ENCODE measurements around the gene ITGA2B. TPM values are rescaled to one million over a fixed set of nuclear protein-coding genes. Genes with fewer than 3 reads are reported as not detected.
A peak's percentile ranks its signal among the peaks of the same experiment; 100 is the strongest.

Gene ITGA2B
- total RNA-seq, 1 experiment from 2014 or later: 6.2 TPM

DNA sequence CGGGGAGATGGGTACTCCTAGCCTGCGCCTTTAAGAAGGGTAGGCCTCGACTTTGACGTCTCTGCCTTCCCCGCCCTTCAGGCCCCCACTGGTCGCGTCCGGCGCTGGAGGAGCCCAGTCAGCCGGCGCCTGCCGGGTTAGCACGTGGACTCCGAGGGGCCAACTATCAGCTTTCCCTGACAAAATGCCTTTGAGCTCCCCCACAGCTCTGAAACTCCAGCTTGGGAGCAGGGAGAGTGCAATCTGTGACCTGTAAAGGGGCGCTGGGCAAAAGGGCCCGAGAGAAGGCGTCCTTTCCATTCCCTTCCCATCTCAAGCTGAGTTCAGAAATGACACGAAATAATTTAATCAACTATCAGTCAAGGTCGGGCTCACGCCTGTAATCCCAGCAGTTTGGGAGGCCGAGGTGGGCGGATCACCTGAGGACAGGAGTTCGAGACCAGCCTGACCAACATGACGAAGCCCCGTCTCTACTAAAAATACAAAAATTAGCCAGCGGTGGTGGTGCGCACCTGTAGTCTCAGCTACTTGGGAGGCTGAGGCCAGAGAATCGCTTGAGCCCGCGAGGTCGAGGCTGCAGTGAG lies 62.5 kb downstream of the ITGA2B start:
- Histone ChIP-seq H3K36me3 (replicated peaks; ENCODE audit: control insufficient read depth, insufficient read depth, low read length) (peaks cover 6% of the 10 kb centered on the region), H3K27me3 (ENCODE audit: control insufficient read depth, insufficient read depth, low read length) (no peaks in the 10 kb centered on the region; the same call in 1 of the 2 replicates), H3K4me3 (ENCODE audit: insufficient read depth, low read depth, low read length) (peak overlapping the region; percentile 14; the same call in 1 of the 2 replicates)
- DNase-seq: peak; percentile 97

DNA sequence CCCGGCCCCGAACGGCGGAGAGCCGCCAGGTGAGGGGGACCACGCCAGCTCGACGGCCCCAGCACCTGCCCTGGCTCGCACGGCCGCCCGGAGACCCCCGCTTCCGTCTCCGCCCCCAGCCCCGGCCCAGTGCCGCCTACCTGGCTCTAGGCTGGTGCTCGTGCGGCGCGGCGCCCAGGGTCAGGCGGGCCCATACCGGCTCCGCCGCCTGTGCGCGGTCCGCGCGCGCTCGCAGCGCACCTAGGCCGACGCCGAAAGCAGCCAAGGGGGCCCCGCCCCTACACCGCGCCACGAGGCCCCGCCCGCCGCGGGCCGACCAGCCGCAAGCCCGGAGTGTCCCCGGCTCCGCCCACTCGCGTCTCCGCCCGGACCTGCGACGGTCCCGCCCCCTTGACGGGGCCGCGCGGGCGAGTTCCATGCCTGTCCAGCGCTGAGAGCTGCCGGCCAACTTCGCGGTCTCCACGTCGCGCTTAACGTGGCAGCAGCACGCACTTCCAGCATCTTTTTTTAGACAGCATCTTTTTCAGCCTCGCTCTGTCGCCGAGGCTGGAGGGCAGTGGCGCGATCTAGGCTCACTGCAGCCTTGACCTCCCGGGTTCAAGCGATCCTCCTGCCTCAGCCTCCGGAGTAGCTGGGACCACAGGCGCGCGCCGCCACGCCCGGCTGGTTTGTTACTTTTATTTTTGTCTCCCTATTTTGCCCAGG lies 64.7 kb downstream of the ITGA2B start, which contains the start of gene SLC25A39:
SLC25A39 (minus strand) TSS at position 253 of the 705 bp plus-strand sequence. CDS start 1,261 bp downstream, outside the sequence.
- H3K36me3 ChIP-seq (replicated peaks; ENCODE audit: control insufficient read depth, insufficient read depth, low read length): peaks cover 17% of the 10 kb centered on the region
- peak; percentile 98 for DNase-seq
- peak within 1 kb of the TSS; percentile 97 for H3K4me3 ChIP-seq (ENCODE audit: insufficient read depth, low read depth, low read length)
- no peaks in the 10 kb centered on the region; the same call in 1 of the 2 replicates for H3K27me3 ChIP-seq (ENCODE audit: control insufficient read depth, insufficient read depth, low read length)

DNA sequence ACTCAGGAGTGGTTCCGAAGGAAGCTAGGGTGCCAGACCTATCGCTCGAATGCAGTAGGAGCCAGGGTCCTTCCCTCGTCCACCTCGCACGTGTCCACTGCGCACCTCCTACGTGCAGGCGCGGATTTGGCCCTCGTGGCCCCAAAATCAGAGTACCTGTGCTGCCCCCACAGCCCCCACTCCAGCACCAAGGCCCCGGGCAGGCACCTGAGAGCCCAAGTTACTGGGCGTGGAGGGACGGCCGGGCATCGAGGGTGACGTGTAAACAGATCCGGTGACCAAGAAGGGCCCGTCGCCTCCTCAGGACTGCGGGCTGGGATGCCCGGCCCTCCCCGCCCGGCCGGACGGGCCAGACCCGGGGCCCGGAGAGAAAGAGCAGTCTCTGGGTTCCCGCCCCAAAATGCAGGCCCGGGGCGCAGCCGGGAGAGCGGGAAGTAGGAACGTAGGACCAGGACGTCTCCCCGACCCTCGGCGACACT lies 65.3 kb downstream of the ITGA2B start:
- Histone ChIP-seq H3K36me3 (replicated peaks; ENCODE audit: control insufficient read depth, insufficient read depth, low read length) (peaks cover 18% of the 10 kb centered on the region), H3K27me3 (ENCODE audit: control insufficient read depth, insufficient read depth, low read length) (no peaks in the 10 kb centered on the region; the same call in 1 of the 2 replicates), H3K4me3 (ENCODE audit: insufficient read depth, low read depth, low read length) (peak overlapping the region; percentile 97)
- DNase-seq: peak; percentile 37

DNA sequence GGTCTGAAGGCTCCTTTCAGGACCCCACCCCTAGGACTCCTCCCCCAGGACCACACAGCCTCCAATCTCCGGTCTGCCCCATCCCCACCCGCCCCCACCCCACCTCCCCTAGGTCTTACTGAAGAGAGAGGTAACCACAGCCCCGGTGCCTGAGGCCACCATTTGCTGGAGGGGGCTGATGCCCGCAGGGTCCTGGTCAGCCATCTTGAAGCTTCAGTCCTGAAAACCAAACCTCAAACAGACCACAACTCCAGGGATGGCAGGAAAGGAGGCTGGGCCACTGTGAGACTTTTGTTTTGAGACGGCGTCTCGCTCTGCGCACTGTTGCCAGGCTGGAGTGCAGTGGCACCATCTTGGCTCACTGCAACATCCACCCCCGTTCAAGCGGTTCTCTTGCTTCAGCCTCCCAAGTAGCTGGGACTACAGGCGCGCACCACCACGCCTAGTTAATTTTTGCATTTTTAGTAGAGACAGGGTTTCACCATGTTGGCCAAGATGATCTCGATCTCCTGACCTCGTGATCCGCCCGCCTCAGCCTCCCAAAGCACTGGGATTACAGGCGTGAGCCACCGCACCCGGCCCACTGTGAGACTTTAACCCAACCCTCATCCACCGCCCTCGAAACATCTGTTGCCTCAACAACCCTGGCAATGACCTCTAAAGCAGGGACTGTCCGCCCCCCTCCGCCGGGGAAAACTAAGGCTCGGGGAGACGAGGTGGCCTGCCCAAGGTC lies 65.9 kb downstream of the ITGA2B start:
- peak; percentile 34 for DNase-seq
- peaks cover 18% of the 10 kb centered on the region for H3K36me3 ChIP-seq (replicated peaks; ENCODE audit: control insufficient read depth, insufficient read depth, low read length)
- no peaks in the 10 kb centered on the region; the same call in 1 of the 2 replicates for H3K27me3 ChIP-seq (ENCODE audit: control insufficient read depth, insufficient read depth, low read length)
- H3K4me3 ChIP-seq (ENCODE audit: insufficient read depth, low read depth, low read length): peak overlapping the region; percentile 97

DNA sequence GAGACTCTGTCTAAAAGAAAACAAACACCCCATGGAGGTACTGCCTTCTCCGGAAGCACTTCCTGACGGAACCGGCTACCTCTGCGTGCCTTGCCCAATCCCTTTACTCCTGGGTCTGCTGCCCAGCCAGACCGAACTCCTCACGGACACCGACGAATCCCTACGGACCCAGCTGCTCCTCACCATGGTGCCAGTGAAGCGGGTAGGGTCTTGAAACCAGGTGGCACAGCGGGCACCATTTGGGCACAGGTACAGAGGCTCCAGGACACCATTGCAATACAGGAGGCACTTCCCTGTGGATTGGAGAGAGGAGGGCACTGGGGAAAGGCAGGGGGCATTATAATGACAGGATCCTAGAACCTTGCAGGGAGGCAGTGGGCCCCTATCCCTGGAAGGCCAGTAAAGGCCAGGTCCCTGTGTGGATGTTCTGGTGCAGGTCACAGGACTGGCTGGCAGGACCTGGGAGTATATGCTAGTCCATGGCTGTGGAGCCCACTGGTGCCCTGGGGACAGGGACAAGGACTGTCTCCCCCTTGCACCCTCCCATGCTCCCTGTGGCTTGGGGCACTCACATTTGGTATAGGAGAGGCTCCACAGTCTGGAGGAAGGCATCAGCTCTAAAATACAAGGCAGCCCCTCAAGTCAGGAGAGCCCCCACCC lies 67.1 kb downstream of the ITGA2B start:
- no peak for DNase-seq
- Histone ChIP-seq H3K4me3 (ENCODE audit: insufficient read depth, low read depth, low read length) (no peak overlapping the region), H3K36me3 (replicated peaks; ENCODE audit: control insufficient read depth, insufficient read depth, low read length) (peaks cover 18% of the 10 kb centered on the region), H3K27me3 (ENCODE audit: control insufficient read depth, insufficient read depth, low read length) (peaks cover 2% of the 10 kb centered on the region; the same call in 1 of the 2 replicates)

Other genes with a start within 250 kb of the ITGA2B start
- gene HROB, start 247.7 kb downstream of the ITGA2B start, total RNA-seq (2014; rRNA removed; shearing (Covaris generic)): 12.9 and 15.7 TPM in 2 replicates
- 0.17 TPM in 1 of 2 replicates, not detected in the other for gene ASB16, start 218.9 kb downstream of the ITGA2B start, total RNA-seq (2014; rRNA removed; shearing (Covaris generic))
- gene TMUB2, start 202.7 kb downstream of the ITGA2B start, total RNA-seq (2014; rRNA removed; shearing (Covaris generic)): 19.1 and 25.7 TPM in 2 replicates
- 80.6 and 83.4 TPM in 2 replicates for gene ATXN7L3, start 189.8 kb downstream of the ITGA2B start, total RNA-seq (2014; rRNA removed; shearing (Covaris generic))
- 63.3 and 66.2 TPM in 2 replicates for gene UBTF, start 170.0 kb downstream of the ITGA2B start, total RNA-seq (2014; rRNA removed; shearing (Covaris generic))
- gene SLC4A1, start 121.5 kb downstream of the ITGA2B start, total RNA-seq (2014; rRNA removed; shearing (Covaris generic)): 0.07 TPM in 2 replicates
- gene RUNDC3A, start 81.0 kb downstream of the ITGA2B start, total RNA-seq (2014; rRNA removed; shearing (Covaris generic)): 5.1 and 5.7 TPM in 2 replicates
- 281 and 295 TPM in 2 replicates for gene SLC25A39, start 64.8 kb downstream of the ITGA2B start, total RNA-seq (2014; rRNA removed; shearing (Covaris generic))
- gene GRN, start 44.3 kb downstream of the ITGA2B start, total RNA-seq (2014; rRNA removed; shearing (Covaris generic)): 122 and 161 TPM in 2 replicates
- gene FAM171A2, start 25.8 kb downstream of the ITGA2B start, total RNA-seq (2014; rRNA removed; shearing (Covaris generic)): 23.7 and 24.1 TPM in 2 replicates
- gene GPATCH8, start 113.8 kb upstream of the ITGA2B start, total RNA-seq (2014; rRNA removed; shearing (Covaris generic)): 16.9 and 23.2 TPM in 2 replicates
- 21.1 and 28.3 TPM in 2 replicates for gene FZD2, start 167.8 kb upstream of the ITGA2B start, total RNA-seq (2014; rRNA removed; shearing (Covaris generic))